HepG2 (cell line): ENCODE data around the gene OR8B12.

Experiments
- POLR2A ChIP-seq, 2 experiments: IDR thresholded peaks; 2 replicates each; pipeline ENCODE4 v1.6.1; 2011; ENCODE audit warnings: low read depth in 2 of 2, low read length in 2 of 2, mild to moderate bottlenecking in 1 of 2, moderate library complexity in 1 of 2; ENCODE audit not compliant: insufficient read depth in 1 of 2
- RBM39 ChIP-seq: fragments of 200-400 bp; formaldehyde crosslinking; IDR thresholded peaks from one replicate; pipeline ENCODE4 v1.6.1; 2018; ENCODE audit warnings: antibody characterized with exemption, mild to moderate bottlenecking, low read depth, low read length; ENCODE audit not compliant: poor library complexity, severe bottlenecking
- TF ChIP-seq, protein P1 (sequence below): sonication (generic); formaldehyde crosslinking; IDR thresholded peaks from 2 replicates; pipeline ENCODE4 v1.4.0; 2020; ENCODE audit warnings: missing genetic modification reagents, borderline replicate concordance

DNA sequence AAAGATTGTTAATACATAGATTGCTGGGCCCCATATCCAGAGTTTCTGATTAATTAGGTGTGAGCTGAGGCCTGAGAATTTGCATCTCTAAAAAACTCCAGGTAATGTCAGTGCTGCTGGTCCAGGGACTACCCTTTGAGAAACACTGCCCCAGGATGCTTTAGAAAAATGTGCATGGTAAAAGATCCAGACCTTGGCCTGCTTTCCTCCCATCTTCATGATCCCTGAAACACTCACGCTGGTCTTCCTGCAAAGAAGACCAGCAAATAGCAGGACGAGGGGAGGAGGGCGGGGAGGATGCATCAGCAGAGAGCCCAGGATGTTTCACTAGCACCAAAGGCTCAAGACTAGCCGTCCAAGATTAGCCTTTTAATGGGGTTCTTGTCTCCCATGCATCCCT is 26.2 kb upstream of the OR8B12 start, which contains the start of gene OR8A1:
- TF ChIP-seq, protein P1, sequence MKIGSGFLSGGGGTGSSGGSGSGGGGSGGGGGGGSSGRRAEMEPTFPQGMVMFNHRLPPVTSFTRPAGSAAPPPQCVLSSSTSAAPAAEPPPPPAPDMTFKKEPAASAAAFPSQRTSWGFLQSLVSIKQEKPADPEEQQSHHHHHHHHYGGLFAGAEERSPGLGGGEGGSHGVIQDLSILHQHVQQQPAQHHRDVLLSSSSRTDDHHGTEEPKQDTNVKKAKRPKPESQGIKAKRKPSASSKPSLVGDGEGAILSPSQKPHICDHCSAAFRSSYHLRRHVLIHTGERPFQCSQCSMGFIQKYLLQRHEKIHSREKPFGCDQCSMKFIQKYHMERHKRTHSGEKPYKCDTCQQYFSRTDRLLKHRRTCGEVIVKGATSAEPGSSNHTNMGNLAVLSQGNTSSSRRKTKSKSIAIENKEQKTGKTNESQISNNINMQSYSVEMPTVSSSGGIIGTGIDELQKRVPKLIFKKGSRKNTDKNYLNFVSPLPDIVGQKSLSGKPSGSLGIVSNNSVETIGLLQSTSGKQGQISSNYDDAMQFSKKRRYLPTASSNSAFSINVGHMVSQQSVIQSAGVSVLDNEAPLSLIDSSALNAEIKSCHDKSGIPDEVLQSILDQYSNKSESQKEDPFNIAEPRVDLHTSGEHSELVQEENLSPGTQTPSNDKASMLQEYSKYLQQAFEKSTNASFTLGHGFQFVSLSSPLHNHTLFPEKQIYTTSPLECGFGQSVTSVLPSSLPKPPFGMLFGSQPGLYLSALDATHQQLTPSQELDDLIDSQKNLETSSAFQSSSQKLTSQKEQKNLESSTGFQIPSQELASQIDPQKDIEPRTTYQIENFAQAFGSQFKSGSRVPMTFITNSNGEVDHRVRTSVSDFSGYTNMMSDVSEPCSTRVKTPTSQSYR (CRISPR knock-in tag): no peak
- TF ChIP-seq RBM39: no peak
- no peak for TF ChIP-seq POLR2A (IDR thresholded peaks at IDR 0.05; ENCODE audit: insufficient read depth in 1 of 2, low read depth in 2 of 2, low read length in 2 of 2)
